Measurements from ENCODE around the gene PASK.
"Not testable (repeated sequence)": the region's sequence is repeated elsewhere in the genome, so short reads cannot be mapped to it uniquely, and the experiment has no call there.

Gene PASK

GRCh38 chr2:241102239-241102803, 47.0 kb downstream of the PASK start, which contains the start of gene MTERF4:
Gene MTERF4, minus strand, starts transcription at chr2:241102287. Its CDS starts 14 bp downstream, at chr2:241102273.
- DNase-seq = peak; percentile 61

DNA sequence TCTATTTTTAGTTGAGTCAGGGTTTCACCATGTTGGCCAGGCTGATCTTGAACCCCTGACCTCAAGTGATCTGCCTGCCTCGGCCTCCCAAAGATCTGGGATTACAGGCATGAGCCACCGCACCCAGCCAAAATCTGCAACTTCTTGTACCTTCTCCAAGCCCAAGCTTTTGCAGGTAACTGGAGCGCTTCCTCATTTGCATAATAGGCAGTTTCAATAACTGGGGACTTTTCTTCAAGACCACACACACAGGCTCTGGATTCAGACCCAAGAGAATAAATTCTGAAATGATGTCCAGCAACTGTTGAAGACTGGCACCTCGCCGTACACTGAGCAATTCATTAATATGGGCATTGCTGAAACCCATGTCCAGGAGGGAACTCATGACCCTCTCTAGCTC, 50.0 kb downstream of the PASK start:
- DNase-seq = no peak

DNA sequence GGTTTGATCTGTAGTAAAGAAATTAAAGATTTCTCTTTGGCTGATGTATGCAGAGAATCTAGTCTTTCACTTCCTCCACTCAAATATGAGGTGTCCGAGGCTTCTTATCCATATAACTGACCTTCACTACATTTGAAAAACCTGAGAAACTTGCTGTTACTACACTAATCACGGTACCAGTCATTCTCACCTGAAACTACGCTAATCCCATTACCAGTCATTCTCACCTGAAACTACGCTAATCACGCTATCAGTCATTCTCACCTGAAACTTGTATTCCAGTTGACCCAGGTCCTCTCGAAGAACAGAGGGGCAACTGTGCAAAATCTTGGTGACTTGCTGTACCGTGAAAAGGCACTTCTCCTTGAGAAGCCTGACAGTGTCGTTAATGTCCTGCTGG, 52.3 kb downstream of the PASK start:
- DNase-seq = no peak

- no peak for DNase-seq
Measured at GRCh38 chr2:241095594-241096290, 53.5 kb downstream of the PASK start.

GRCh38 chr2:241094924-241095420, 54.3 kb downstream of the PASK start:
- DNase-seq = no peak

GRCh38 chr2:241094172-241094571, 55.1 kb downstream of the PASK start:
- no peak for DNase-seq

GRCh38 chr2:241093133-241093781, 56.0 kb downstream of the PASK start:
- not testable (repeated sequence) for DNase-seq

GRCh38 chr2:241092677-241093076, 56.6 kb downstream of the PASK start:
- DNase-seq = no peak

GRCh38 chr2:241091734-241092445, 57.4 kb downstream of the PASK start:
- no peak for DNase-seq

DNA sequence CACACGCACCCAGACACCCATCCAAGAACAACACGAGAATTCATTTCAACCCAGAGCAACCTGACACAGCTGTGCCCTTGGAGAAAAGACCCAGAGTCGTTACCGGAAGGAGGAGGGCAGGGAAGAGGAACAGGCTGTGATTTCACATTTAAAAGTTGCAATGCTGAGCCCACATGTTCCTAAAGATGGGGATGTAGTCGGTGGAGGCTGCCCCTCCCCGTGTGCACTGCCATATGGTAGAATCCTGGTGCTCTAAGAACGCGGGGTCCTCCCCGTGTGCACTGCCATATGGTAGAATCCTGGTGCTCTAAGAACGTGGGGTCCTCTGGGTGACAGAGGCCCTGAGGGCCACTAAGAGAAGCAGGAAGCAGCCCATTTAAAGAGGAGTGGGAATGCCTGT, 58.1 kb downstream of the PASK start:
- no peak for DNase-seq

GRCh38 chr2:241088791-241089732, 60.2 kb downstream of the PASK start:
- no peak for DNase-seq

DNA sequence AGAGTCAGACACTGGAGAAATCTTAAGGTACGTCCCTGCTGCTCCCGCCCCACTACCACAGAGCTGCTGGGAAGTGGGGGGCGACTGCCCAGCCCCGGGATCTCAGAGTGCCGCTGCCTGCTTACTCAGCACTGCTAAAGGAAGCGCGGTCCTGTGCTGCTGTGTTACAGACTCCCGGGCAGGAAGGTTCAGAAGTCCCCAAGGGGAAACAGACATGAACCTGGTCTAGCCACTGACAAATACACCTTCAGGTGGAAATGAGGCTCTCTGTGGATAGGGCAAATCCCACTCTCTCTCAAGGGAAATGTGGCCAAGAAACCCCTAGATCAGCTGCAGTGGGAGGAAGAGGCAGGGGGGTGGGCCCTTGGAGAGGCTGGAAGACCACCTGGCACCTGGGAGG, 60.9 kb downstream of the PASK start:
- no peak for DNase-seq

DNA sequence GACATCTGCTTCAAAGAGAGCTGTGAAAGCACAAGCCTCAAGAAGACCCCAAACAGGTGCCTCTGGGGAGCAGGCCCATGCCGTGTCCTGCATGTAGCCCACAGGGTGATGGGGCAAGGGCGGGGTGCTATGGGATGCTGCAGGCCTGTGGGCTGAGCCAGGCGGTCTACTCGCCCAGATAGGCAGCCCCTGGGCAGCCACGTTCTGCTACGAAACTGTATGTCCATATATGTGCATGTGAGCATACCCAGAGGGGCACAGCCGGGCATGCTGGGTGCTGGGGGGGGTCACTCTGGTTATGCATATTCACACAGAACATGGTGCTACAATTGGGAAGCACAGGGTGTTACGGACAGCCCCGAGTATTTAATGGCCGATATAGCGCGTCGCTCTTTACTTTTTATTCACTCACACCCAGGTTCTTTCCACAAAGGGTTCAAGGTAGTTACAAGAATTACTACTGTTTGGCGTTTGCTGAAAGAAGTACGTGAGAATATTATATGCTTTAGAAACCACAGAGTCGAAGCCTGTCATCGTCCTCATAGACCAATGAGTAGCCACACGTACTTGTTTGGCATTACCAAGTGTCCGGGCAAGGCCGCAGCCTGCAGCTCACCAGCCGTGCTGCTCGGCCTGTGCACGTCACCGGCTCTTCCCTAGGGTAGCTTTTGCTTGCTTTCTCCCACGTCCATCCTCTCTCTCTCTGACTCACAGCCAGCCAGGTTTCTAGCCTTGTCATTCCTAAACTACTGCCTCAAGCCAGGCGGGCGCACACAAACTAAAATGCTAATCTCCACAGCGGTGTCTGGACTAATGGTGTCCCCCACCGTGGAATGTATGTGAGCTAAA, 61.6 kb downstream of the PASK start:
- no peak for DNase-seq

GRCh38 chr2:241084856-241085444, 64.3 kb downstream of the PASK start:
- no peak for DNase-seq

- no peak for DNase-seq
Measured at GRCh38 chr2:241083091-241083415, 66.2 kb downstream of the PASK start.

DNA sequence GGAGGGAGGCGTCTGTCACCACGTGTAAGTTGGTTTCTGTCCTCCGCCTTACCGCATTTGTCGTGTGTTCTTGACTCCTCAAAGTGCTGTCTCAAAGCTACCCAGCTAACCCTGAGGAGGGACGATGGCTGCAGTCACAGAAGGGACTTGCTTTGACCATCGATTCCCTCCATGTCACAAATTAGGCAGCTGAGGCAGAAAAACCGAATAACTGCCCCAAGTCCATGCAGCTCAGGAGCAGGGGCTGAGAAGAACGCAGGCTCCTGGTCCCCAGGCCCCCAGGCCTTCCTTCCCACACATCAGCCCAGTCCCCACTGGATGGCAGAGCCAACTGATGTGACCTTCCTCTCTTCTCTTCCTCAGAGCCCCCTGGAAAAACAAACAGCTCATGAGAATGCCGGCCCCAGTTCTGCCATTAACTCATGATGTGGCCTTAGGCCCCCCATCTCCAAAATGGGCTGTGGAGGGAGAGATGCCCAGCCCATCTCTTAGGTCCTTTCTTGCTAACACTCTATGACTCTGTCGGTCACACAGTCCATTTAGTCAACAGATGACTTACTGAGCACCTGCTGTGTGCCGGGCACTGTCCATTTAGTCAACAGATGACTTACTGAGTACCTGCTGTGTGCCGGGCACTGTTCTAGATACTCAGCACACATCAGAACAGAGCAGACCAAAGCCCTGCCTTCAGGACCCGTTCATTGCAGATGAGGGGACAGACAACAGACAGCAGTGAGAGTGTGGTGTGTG, 66.8 kb downstream of the PASK start:
- DNase-seq = no peak

DNA sequence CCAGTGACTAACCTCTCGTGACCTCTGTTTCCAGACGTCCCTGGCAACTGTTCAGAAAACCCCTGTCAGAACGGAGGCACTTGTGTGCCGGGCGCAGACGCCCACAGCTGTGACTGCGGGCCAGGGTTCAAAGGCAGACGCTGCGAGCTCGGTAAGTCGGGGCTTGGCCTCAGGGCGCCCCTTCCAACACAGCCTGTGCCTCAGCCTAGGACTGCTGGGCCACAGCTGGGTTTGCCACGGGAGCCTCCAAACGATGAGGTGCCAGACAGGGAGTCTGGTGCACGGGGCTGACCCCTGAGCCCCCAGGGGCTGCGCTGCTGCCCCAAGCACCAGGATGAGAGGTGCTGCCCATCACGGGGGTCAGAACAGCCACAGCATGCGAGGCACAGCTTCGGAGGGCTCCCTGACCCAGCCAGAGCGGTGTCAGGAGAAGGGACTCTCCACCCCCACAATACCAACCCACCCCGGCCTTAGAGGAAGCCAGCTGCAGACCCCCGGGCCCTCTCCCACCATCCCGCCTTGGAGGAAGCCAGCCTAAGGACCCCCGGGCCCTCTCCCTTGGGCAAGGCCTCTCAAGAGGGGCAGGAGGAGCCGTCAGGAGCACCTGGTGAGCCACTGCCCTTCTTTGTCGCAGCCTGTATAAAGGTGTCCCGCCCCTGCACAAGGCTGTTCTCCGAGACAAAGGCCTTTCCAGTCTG, 67.5 kb downstream of the PASK start:
- DNase-seq = no peak

GRCh38 chr2:241081190-241081642, 68.1 kb downstream of the PASK start:
- DNase-seq = no peak

DNA sequence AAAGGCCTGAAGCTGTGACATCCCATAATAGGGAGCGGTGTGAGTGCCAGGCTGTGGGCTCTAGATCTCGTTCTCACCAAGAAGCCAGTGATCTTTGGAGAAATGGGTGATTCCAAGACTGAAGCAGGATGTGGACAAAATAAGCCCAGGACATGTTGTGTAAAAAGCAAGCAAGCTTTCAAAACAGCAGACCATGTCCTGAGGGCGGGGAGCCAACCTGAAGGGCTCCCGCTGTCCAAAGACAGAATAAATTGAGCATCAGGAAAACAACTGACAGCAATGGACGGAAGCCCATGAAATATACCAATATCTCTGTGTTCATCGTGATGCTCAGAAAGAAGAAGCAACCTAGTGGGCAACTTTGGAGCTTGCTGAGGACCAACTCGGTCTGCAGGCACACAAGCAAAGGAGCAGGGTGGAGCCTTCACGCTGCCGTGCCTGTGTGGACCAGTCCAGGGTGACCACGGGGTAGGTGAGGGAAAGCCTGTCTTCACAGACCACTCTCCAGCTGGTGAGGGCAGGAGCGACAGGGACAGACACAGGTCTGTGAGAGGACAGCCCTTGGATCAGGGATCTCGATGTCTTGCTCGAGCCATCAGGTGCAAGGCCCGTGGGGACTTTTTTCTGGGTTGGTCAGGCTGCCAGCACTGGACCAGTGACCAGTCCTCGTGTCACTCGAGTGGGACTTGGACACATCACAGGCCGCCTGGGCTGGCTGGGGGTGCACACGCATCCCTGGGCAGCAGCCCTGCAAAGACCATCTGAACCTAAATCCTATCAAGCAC, 68.7 kb downstream of the PASK start:
- DNase-seq = no peak
